NCI-H446 treated with DMSO at 0.1 percent for 48 hours (cell line): ENCODE data around the gene KIF3C.
"Not testable (repeated sequence)": the region's sequence is repeated elsewhere in the genome, so short reads cannot be mapped to it uniquely, and the experiment has no call there.

ENCODE experiments used
- DNase-seq: peaks from one replicate; lab custom pipeline; 2025; lab: John Stamatoyannopoulos, UW

Gene KIF3C

DNA sequence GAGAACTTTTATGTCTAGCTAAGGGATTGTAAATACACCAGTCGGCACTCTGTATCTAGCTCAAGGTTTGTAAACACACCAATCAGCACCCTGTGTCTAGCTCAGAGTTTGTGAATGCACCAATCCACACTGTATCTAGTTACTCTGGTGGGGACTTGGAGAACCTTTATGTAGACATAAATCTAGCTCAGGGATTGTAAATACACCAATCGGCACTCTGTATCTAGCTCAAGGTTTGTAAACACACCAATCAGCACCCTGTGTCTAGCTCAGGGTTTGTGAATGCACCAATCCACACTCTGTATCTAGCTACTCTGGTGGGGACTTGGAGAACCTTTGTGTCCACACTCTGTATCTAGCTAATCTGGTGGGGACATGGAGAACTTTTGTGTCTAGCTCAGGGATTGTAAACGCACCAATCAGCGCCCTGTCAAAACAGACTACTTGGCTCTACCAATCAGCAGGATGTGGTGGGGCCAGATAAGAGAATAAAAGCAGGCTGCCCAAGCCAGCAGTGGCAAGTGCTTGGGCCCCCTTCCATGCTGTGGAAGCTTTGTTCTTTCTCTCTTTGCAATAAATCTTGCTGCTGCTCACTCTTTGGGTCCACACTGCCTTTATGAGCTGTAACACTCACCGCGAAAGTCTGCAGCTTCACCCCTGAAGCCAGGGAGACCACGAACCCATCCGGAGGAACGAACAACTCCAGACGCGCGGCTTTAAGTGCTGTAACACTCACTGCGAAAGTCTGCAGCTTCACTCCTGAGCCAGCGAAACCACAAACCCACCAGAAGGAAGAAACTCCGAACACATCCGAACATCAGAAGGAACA, 66.1 kb downstream of the KIF3C start:
- not testable (repeated sequence) for DNase-seq

DNA sequence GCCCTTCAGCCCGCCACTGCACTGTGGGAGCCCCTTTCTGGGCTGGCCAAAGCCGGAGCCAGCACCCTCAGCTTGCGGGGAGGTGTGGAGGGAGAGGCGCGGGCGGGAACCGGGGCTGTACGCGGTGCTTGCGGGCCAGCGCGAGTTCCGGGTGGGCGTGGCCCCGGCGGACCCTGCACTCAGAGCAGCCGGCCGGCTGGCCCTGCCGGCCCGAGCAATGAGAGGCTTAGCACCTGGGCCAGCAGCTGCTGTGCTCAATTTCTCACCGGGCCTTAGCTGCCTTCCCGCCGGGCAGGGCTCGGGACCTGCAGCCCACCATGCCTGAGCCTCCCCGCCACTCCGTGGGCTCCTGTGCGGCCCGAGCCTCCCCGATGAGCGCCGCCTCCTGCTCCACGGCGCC, 66.9 kb downstream of the KIF3C start:
- DNase-seq: not testable (repeated sequence)

DNA sequence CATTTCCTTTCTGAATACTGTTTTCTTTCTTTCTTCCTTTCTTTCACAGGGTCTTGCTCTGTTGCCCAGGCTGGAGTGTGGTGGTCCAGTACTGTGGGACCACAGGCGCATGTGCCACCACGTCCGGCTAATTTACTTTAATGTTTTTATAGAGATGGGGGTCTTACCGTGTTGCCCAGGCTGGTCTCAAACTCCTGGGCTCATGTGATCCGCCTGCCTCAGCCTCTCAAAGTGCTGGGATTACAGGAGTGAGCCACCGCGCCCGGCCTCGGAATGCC, 68.7 kb downstream of the KIF3C start:
- DNase-seq: not testable (repeated sequence)

- DNase-seq: no peak
Measured at GRCh38 chr2:25912851-25913695, 69.2 kb downstream of the KIF3C start.

GRCh38 chr2:25909574-25909973, 72.7 kb downstream of the KIF3C start:
- not testable (repeated sequence) for DNase-seq

DNA sequence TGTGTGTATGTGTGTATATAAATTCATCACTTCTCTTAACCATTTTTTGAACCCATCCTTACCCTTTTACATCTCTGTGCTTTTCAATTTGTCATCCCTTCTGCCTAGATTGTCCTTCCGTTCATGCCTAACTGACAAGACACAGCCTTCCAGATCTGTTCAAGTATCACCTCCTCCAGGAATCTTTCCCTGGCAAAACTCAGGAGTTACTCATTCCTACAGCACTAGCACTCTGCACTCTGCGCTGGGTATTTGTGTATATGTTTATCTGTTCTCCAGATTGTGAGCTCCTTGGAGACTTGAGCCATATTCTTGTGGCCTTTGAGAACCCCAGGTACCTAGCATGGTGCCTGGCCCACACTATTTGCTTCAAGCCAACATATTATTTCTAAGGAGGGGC, 77.2 kb downstream of the KIF3C start:
- DNase-seq: no peak

DNA sequence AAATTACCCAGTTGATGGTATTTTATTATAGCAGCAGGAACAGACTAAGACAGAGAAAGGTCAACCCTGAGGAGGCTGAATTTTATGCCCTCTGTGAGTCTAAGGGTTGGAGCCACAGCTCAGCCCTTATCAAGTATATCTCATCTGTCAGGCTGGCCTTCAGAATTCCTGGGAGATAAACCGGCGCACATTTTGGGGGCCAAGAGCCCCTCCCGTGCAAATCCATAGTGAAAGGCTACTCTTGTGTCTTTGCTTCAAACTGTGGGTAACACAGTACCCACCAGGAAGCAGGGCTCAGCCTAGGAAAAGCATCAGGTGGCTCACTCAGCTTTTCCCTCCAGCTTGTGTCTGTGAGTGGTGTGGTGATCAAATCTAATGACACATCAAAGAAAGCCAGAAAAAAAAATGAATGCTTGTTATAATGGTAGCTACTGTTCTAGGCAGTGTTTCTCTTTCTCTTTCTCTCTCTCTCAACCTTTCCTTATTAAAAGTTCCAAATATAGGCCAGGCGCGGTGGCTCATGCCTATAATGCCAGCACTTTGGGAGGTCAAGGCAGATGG, 79.0 kb downstream of the KIF3C start:
- DNase-seq: no peak

- DNase-seq: no peak
Measured at GRCh38 chr2:25899404-25899970, 82.8 kb downstream of the KIF3C start.

- DNase-seq: no peak
Measured at GRCh38 chr2:25897506-25897905, 84.8 kb downstream of the KIF3C start.

DNA sequence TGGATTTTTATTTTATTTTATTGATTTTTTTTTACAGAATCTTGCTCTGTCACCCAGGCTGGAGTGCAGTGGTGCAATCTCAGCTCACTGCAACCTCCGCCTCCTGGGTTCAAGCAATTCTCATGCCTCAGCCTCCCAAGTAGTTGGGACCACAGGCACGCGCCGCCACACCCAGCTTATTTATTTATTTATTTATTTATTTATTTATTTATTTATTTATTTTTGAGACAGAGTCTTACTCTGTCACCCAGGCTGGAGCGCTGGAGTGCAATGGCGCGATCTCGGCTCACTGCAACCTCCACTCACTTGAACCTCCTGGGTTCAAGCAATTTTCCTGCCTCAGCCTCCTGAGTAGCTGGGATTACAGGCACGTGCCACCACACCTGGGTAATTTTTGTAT, 86.0 kb downstream of the KIF3C start:
- DNase-seq: not testable (repeated sequence)

DNA sequence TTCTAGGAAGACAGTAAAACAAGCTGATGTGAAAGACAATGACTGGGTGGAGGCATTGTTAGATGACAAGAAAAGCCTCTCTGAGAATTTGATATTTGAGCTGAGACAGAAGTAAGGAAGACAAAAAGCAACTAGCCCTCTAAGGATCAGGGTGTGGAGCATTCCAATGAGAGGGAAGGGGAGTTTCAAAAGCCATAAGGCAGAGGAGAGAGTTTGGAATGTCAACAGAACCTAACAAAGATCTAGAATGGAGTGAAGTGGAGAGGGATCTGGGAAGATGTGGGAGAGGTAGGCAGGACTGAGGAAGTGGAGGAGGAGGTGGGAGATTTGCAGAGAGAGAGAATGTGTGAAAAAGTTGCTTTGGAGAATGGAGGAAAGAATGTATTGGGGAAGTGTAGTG, 86.7 kb downstream of the KIF3C start:
- DNase-seq: no peak

- DNase-seq: no peak
Measured at GRCh38 chr2:25895018-25895417, 87.3 kb downstream of the KIF3C start.

- DNase-seq: peak; percentile 82
Measured at GRCh38 chr2:25894135-25894830, 88.0 kb downstream of the KIF3C start.

GRCh38 chr2:25891672-25892071, 90.6 kb downstream of the KIF3C start:
- DNase-seq: no peak

DNA sequence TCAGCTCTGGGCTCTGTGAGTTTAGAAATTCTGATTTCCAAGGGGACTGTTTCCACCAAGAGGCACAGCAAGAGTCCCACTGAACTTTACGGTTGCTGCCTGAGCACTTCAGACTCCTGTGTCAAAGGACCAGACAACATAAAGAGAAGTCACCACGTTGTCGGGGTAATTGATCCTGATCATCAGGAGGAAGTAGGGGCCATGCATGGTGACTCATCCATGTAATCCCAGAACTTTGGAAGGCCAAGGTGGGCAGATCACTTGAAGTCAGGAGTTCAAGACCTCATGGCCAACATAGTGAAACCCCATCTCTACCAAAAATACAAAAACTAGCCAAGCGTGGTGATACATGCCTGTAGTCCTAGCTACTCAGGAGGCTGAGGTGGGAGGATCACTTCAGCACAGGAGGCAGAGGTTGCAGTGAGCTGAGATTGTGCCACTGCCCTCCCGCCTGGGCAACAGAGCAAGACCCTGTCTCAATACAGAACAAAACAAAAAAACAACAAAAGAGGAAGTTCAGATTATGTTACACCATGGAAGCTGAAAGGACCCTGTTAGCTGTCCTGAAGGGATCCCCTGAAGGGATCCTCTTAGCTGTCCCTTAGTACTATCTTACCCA, 94.6 kb downstream of the KIF3C start:
- no peak for DNase-seq

- no peak for DNase-seq
Measured at GRCh38 chr2:25885933-25886332, 96.4 kb downstream of the KIF3C start.

DNA sequence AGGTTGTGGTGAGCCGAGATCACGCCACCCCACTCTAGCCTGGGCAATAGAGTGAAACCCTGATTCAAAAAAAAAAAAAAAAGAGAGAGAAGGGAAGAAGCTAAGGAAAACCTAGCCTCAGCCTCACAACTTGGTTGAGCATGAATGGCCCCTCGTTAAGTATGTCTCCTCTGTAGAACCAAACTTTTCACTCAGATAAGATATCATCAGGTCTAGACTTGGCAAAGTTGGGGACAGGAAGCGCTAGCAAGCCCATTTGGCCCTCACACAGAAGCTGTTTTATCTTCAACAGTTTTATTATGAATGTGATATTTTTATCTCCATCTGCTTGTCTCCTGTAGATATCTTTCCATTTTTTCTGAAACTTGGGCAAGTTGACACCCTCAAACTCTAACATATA, 100.5 kb downstream of the KIF3C start:
- no peak for DNase-seq

DNA sequence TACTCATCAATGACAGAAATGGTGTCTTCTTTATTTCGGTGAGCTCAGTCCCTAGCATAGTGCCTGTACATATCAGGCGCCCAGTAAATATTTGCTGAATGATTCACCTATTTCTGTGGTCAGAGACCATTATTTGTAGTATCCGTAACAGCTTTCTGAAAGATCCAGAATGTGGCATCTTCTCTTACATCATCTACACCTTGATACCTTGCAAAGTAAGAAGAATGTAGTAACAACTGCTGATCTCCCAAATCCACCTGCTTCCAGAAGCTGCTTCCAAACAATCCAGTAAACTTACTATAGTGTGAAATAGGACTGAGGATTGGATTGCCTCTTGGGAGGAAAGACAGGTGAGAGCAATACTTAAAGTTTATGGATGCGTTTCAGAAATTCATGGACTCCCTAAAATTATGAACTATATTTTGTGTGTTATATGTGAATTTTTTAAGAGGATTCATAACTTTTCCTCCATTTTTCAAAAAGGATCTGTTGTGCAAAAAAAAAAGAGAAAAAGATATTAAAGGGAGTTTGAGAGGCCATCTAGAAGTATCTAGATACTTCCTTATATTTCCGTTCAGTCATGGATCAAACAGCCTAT, 103.1 kb downstream of the KIF3C start:
- DNase-seq: no peak

GRCh38 chr2:25878361-25879132, 103.8 kb downstream of the KIF3C start, which contains the start of gene ASXL2:
TSS of gene ASXL2 (minus strand) at chr2:25878487. CDS start at chr2:25878222, 265 bp downstream.
- DNase-seq: peak; percentile 97
